GM21737 (cell line): ENCODE data around the gene AKAP1.
"Not testable (repeated sequence)": the region's sequence is repeated elsewhere in the genome, so short reads cannot be mapped to it uniquely, and the experiment has no call there.

Experiments
- ATAC-seq: cut with Tn5 transposase; IDR thresholded peaks from one replicate; pipeline ENCODE4 v1.9.1; 2021; ENCODE audit warnings: mild to moderate bottlenecking, moderate library complexity; ENCODE audit not compliant: unreplicated experiment

Gene AKAP1

DNA sequence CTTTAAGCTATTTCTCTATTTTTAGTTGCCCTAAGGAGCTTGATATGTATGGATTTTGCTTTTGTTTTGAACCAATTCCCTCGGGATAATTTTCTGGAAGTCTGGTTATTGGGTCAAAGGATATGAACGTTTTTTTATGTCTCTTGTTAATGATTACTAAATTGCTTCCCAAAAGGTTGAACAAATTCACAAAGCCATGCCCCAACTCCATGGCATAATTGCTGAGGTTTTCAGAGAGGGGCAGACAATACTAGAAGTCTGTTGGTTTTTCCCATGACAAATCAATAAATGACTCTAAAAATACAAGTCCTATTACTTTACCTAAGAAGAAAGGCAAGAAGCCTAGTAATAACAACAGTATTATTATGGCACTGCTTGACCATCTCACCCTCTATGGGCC lies 11.4 kb upstream of the AKAP1 start:
- ATAC-seq: no peak

GRCh38 chr17:57075193-57075592 lies 9.9 kb upstream of the AKAP1 start:
- ATAC-seq: no peak

DNA sequence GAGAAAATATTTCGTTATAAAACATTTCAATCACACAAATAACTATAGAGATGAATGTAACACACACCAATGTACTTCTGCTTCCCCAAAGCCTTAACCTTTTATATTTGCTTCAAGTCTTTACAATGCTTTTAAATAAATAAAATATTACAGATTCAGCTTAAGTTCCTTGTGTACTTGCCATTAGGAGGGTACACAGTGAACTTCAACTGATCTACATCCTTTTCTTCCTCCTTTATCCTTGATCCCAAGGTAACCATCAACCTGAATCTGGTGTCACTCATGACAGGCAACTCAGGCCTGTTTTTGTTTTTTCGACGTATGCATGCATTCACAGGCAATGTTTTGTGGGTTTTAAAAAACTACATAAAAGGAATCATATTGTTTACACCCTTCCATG lies 9.3 kb upstream of the AKAP1 start:
- no peak for ATAC-seq

GRCh38 chr17:57077000-57077399 lies 8.0 kb upstream of the AKAP1 start:
- ATAC-seq: no peak

DNA sequence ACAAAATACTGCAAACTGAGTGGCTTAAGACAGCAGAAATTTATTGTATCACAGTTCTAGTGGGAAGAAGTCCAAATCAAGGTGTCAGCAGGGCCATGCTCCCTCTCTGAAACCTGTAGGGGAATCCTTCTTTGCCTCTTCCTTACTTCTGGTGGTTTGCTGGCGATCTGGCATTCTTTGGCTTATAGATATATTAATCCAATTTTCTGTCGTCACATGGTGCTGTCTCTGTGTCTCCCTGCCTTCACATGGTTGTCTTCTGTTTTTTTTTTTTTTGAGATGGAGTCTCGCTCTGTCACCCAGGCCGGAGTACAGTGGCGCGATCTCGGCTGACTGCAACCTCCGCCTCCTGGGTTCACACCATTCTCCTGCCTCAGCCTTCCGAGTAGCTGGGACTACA lies 6.8 kb upstream of the AKAP1 start:
- no peak for ATAC-seq

DNA sequence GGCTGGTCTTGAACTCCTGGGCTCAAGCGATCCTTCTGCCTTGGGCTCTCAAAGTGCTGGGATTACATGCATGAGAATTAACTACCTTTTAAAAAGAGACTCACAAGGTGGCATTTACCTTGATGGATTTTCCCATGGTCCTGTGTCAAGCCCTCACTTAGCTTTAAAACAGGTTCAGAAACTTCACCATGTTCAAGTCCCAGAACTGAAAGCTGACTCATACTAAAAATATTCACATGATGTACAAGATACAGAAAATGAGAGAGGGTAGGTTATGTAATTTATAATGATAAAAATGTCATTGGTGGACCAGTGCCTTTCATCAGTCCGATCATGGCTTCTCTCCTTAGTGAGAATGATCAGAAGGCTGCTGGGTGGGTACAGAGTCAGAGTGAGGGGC lies 4.3 kb upstream of the AKAP1 start:
- no peak for ATAC-seq

DNA sequence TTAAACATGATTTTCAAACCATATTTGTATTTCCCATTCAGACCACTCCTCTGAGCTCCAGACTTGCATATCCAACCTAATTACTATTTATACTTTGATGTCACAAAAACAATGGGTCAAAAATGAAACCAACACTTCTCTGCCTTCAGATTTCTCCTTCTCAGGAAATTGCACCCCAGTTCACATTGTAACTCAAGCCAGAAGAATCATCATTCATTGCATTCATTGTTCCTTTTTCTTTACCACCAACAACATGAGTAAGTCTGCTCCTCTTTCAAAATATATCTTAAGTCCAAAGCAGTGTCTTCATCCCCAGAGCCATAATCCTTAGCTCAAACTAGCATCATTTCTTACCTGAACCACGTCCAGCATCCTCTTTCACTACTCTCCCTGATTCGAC lies 2.6 kb upstream of the AKAP1 start:
- no peak for ATAC-seq

GRCh38 chr17:57084361-57084801 lies 665 bp upstream of the AKAP1 start:
- peak; percentile 8 for ATAC-seq

DNA sequence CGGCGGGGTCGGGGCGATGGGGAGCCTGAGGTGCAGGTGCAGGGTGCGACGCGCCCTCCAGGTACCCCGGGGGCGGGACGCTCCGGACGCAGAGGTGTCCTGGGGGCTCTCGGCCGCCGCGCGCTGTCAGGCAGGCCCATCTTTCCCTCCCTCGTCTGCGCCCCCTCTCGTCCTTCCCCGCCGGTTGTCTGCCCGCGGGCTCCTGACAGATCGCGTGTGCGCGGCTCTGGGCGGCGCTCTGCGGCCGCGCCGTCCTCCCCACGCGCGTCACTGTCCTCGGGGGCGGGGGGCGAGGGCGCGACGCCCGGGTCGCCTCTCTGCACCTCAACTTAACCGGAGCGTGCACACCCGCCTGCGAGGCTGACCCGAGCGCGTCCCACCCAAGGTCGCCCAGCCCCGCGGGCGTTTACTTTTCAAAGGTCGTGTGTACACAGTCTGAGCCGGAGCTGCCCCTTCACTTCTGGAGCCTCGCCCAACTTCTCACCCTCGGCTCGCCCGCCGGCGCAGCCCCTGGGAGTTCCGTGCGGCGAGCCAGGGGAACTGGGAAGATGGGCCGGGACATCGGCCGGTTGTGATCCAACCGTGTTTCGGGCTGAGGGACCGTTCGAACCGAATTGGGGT lies 512 bp downstream of the AKAP1 start:
- peak; percentile 34 for ATAC-seq

DNA sequence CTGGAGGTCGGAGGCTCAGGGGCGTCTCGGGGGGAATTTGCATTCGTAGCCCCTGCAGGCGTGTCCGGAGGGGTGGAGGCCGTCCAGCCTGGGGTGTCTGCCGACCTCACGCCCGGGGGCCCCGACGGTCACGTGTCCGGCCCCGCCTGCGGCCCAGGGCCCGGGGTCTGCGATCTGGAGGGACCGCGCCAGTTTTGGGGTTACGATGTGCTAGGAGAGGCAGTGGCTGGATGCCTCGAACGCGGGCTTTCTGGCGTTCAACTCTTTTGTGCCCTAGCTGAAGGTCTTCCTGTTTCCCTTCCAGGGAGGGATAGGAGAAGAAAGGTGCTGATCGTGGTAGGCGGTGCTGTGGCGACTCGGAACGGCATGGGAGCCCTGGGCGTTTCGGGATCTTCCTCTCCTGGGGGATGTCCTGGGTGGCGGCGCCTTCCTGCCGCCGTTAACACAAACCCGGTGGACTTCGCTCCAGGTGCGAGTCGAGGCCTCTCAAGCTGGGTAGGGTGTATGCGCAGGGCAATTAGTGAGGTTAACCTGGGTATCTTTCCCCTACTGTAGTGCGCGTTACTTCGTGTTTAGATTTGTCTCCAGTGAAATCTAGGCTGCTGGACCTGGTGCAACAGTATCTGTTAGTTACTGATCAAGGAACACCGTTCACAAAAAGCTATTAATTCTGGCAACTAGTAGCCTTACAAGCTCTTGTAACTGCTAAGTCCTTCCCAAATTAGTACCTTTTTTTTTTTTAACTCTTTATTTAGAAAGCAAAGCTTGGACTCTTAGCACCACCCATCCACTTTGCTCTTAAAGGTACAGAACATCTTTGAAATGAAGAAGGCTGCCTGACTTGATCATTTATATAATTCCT lies 1.3 kb downstream of the AKAP1 start:
- ATAC-seq: peak; percentile 7

DNA sequence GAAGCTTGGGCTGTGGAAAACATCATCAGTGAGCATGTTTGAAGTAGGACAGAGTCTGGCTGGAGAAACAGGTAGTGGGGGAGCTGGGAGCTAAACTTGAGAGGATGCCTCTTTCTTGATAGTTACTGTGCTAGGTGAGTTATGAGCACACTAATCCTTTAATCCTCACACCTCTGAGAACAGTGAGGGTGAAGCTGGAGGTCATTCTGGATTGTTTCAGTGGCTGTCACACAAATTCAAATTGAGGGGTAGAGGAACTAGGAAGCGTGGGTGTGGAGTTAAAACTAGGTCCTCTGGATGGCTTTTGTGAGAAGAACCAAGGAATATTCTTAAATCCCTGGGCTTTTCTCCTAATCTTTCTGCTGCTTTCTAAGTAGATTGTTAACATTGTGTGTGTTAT lies 3.3 kb downstream of the AKAP1 start:
- no peak for ATAC-seq

- ATAC-seq: no peak
These were observed 4.3 kb downstream of the AKAP1 start for GRCh38 chr17:57089391-57089790.

DNA sequence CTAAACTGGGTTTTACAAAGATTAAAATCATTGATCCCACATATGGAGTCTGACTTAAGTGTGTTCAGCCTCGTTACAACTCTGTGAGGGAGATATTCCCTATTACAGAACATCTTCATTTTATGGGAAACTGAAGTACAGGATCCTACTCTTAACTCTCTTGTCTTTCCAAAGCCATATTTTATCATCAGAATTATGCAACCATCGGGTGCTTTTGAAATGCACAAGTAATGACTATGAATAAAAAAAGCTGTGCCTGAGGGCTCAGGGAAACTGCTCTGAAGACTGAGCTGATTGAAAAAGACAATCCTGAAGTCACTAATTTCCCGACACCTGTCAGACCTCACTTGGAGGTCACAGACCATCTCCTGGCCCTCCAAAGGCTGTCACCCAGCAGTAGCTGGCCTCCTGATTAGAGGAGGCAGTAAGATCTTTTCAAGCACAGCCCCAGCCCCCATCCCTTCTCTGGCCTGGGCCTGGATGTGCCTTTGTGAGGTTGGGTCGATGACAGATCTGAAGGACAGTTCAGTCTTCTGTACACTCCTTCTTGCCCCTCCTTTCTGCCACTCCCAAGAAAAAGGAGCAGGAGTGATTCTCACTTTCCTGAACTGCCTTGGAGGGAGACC lies 5.6 kb downstream of the AKAP1 start:
- no peak for ATAC-seq

- ATAC-seq: no peak
These were observed 6.2 kb downstream of the AKAP1 start for GRCh38 chr17:57091186-57091618.

GRCh38 chr17:57092171-57092570 lies 7.1 kb downstream of the AKAP1 start:
- ATAC-seq: no peak

DNA sequence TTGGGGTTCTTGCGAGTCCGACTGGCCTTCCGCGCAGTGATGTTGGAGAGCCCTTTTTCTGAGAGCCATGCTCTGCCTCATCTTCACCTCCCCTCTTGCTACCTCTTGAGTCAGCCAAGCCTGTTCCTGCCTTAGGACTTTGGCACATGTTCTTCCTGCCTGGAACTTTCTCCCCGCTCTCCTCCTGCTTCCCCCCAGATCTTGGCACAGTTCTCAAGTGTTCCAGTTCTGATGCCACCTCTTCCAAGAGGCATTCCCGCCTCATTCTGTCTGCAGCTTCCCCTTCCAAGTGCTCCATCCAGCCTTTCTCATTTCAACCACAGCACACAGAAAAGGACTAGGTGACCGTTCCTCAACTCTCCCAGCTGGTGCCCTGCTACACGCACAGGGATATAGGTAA lies 7.7 kb downstream of the AKAP1 start:
- ATAC-seq: no peak

DNA sequence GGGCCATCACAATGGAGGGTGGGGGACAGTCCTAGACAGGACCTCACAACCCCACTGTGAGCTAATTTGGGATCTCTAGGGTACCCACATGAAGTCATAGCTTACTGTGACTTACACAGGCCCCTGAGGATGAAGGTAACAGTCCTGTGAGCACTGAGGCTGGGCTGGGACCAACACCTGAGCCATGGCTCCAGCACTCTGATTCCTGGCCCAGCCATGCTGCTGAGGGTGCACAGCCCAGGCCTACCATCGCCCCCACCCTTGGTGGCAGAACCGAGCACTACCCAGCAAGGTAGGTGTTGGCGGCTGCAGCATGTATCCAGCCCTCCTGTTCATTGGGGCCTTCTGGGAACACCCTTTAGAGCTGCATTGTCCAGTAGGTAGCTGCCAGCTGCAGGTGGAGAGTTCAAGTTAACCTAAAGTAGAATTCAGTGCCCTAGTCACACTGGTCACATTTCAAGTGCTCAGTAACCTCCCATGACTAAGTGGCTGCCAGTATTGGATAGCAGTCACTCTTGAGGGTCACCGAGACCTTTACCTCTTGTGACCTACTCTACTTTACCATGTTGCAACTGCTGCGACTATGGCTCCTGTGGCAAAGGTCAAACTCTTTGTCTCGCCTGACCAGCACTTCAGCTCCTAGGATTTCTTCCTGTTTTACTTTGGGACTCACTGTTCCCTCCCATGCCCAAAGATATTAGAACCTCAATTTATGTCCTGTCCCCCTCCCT lies 11.6 kb downstream of the AKAP1 start:
- ATAC-seq: no peak

- no peak for ATAC-seq
These were observed 12.9 kb downstream of the AKAP1 start for GRCh38 chr17:57097832-57098421.

GRCh38 chr17:57099165-57099564 lies 14.1 kb downstream of the AKAP1 start:
- ATAC-seq: peak; percentile 68

DNA sequence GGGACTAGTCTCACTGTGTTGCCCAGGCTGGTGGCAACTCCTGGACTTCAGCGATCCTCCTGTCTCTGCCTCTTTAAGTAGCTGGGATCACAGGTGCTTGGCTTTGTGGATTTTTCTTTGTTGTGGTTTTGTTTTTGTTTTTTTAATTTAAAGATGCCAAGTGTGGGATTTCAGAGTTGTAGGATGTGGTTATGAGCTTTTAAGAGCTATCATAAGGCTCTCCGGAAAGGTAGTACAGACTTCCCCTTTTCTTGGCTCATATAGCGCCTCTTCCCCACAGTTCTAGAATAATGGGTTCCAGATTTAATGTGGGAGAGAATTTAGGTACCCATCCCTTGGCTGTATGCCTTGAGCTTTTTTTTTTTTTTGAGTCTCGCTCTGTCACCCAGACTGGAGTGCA lies 17.1 kb downstream of the AKAP1 start:
- ATAC-seq: no peak

DNA sequence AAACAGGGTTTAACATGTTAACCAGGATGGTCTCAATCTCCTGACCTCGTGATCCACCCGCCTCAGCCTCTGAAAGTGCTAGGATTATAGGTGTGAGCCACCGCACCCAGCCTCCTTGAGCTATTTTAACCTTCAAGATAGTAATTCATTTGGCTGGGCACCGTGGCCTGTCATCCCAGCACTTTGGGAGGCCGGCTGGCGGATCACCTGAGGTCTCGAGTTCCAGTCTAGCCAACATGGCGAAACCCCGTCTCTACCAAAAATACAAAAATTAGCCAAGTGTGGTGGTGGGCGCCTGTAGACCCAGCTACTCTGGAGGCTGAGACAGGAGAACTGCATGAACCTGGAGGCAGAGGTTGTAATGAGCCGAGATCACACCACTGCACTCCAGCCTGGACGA lies 17.6 kb downstream of the AKAP1 start:
- not testable (repeated sequence) for ATAC-seq
